HCT116 (cell line): ENCODE results near the gene PLAAT2. TPM values are rescaled to one million over a fixed set of nuclear protein-coding genes. Genes with fewer than 3 reads are reported as not detected.

ENCODE experiments used
- ATAC-seq: fragments of 200-7000 bp; cut with Tn5 transposase; 2 replicates; pipeline ENCODE4 v1.9.1; 2020; ENCODE audit warnings: mild to moderate bottlenecking, moderate library complexity
- BruUV-seq: library from RNA; stranded (reverse); fragments of 400-500 nt; replicated peaks from 2 replicates; lab custom pipeline; 2021; lab: Mats Ljungman, UMichigan
- CTCF ChIA-PET: fragments of 300-600 bp; sonication (Branson Sonifier 250); formaldehyde crosslinking; loops from one replicate; lab custom pipeline; 2021; ENCODE audit warnings: antibody characterized with exemption; lab: Charles Lee
- POLR2A ChIA-PET: fragments of 300-600, 350-600 bp; sonication (Branson Sonifier 250); formaldehyde crosslinking; loops from one replicate; lab custom pipeline; 2021; ENCODE audit warnings: antibody characterized with exemption; lab: Charles Lee
- RAD21 ChIA-PET, 2 experiments: fragments of 300-600 bp; sonication (Branson Sonifier 250); formaldehyde crosslinking; loops; one replicate each; lab custom pipeline; 2023; ENCODE audit warnings: low total read pairs in 2 of 2; ENCODE audit not compliant: uncharacterized antibody in 2 of 2, unreplicated experiment in 2 of 2, low non-redundant PET in 1 of 2; lab: Charles Lee
- DNase-seq: peaks from one replicate; pipeline ENCODE4 v3.0.0-alpha.2; 2010; ENCODE audit warnings: low read depth, low spot score
- H2AFZ ChIP-seq: fragments of 200-600 bp; shearing (Covaris generic), sonication (generic); 2 replicates; pipeline ENCODE4 v1.6.1; 2017; ENCODE audit warnings: low read depth, mixed run types, mixed read lengths, antibody characterized with exemption, low read length; ENCODE audit not compliant: poor library complexity, severe bottlenecking
- H3K27ac ChIP-seq: 2 replicates; pipeline ENCODE4 v1.5.1; 2012; ENCODE audit warnings: low read depth, low read length
- H3K27me3 ChIP-seq: fragments of 200-600 bp; sonication (generic); 2 replicates; pipeline ENCODE4 v1.6.1; 2016; ENCODE audit warnings: mixed run types, low read length, mixed read lengths; ENCODE audit not compliant: insufficient read depth
- H3K36me3 ChIP-seq, 2 experiments: fragments of 200-500 bp in 1 of 2; fragments of 200-600 bp in 1 of 2; sonication (Bioruptor generic) in 1 of 2; sonication (generic) in 1 of 2; 2 replicates each; pipeline versions ENCODE4 v1.5.1 to v1.6.1; 2014 to 2016; ENCODE audit warnings: low read length in 2 of 2, inconsistent platforms in 1 of 2, mixed read lengths in 1 of 2, mixed run types in 1 of 2; ENCODE audit not compliant: insufficient read depth in 2 of 2, control insufficient read depth in 1 of 2
- H3K4me1 ChIP-seq, 2 experiments: fragments of 200-600 bp in 1 of 2; sonication (generic) in 1 of 2; 2 replicates each; pipeline versions ENCODE4 v1.5.1 to v1.6.1; 2012 to 2017; ENCODE audit warnings: low read length in 2 of 2, inconsistent platforms in 1 of 2, mild to moderate bottlenecking in 1 of 2, mixed read lengths in 1 of 2, mixed run types in 1 of 2, moderate library complexity in 1 of 2; ENCODE audit not compliant: insufficient read depth in 2 of 2, control insufficient read depth in 1 of 2
- H3K4me2 ChIP-seq: fragments of 200-600 bp; sonication (generic); 2 replicates; pipeline ENCODE4 v1.6.1; 2017; ENCODE audit warnings: mixed run types, low read length, mixed read lengths
- H3K4me3 ChIP-seq, 2 experiments: fragments of 200-600 bp in 1 of 2; sonication (generic) in 1 of 2; replicated peaks in 1 of 2; 2 replicates each; pipeline ENCODE4 v1.5.1; 2011 to 2016; ENCODE audit warnings: low read length in 2 of 2, control low read depth in 1 of 2, low read depth in 1 of 2, mild to moderate bottlenecking in 1 of 2, mixed read lengths in 1 of 2, mixed run types in 1 of 2
- H3K79me2 ChIP-seq: fragments of 200-600 bp; sonication (generic); 2 replicates; pipeline ENCODE4 v1.6.1; 2017; ENCODE audit warnings: mild to moderate bottlenecking, mixed run types, low read length, moderate library complexity, mixed read lengths; ENCODE audit not compliant: insufficient read depth
- H3K9ac ChIP-seq: fragments of 200-600 bp; sonication (generic); 2 replicates; pipeline ENCODE4 v1.6.1; 2016; ENCODE audit warnings: low read length, mixed read lengths
- H3K9me2 ChIP-seq: fragments of 200-600 bp; sonication (generic), shearing (Covaris generic); 2 replicates; pipeline ENCODE4 v1.6.1; 2017; ENCODE audit warnings: mixed run types, mild to moderate bottlenecking, moderate library complexity; ENCODE audit not compliant: insufficient read depth
- H3K9me3 ChIP-seq, 2 experiments: fragments of 200-500 bp in 1 of 2; fragments of 200-600 bp in 1 of 2; sonication (Bioruptor generic) in 1 of 2; sonication (generic) in 1 of 2; 2 replicates each; pipeline ENCODE4 v1.6.1; 2014 to 2017; ENCODE audit warnings: low read length in 2 of 2, mixed read lengths in 2 of 2, inconsistent platforms in 1 of 2, low read depth in 1 of 2, mild to moderate bottlenecking in 1 of 2, mixed run types in 1 of 2, moderate library complexity in 1 of 2; ENCODE audit not compliant: control insufficient read depth in 1 of 2, insufficient read depth in 1 of 2
- H4K20me1 ChIP-seq: fragments of 200-600 bp; sonication (generic), shearing (Covaris generic); 2 replicates; pipeline ENCODE4 v1.6.1; 2017; ENCODE audit warnings: mixed run types, mild to moderate bottlenecking, moderate library complexity; ENCODE audit not compliant: insufficient read depth
- CBX3 ChIP-seq: IDR thresholded peaks from 2 replicates; pipeline ENCODE4 v1.6.1; 2012; ENCODE audit warnings: low read depth
- CEBPB ChIP-seq: IDR thresholded peaks from 2 replicates; pipeline ENCODE4 v1.6.1; 2012; ENCODE audit warnings: low read depth
- EGR1 ChIP-seq: IDR thresholded peaks from 2 replicates; pipeline ENCODE4 v1.6.1; 2012; ENCODE audit warnings: low read depth
- ELF1 ChIP-seq: IDR thresholded peaks from 2 replicates; pipeline ENCODE4 v1.6.1; 2012; ENCODE audit warnings: low read depth, borderline replicate concordance
- EZH2 ChIP-seq: fragments of 200-600 bp; sonication (generic); IDR thresholded peaks from 2 replicates; pipeline ENCODE4 v1.6.1; 2017; ENCODE audit warnings: antibody characterized with exemption, mixed run types
- FOSL1 ChIP-seq: IDR thresholded peaks from 2 replicates; pipeline ENCODE4 v1.6.1; 2012; ENCODE audit warnings: low read depth
- JUND ChIP-seq: IDR thresholded peaks from 2 replicates; pipeline ENCODE4 v1.6.1; 2012
- POLR2A ChIP-seq: IDR thresholded peaks from 2 replicates; pipeline ENCODE4 v1.7.0; 2011; ENCODE audit warnings: borderline replicate concordance; ENCODE audit not compliant: insufficient read depth, insufficient read length; ENCODE audit errors: extremely low read depth
- POLR2AphosphoS5 ChIP-seq: IDR thresholded peaks from 2 replicates; pipeline ENCODE4 v1.6.1; 2011; ENCODE audit warnings: mild to moderate bottlenecking, low read depth, low read length, moderate library complexity
- RAD21 ChIP-seq: IDR thresholded peaks from 2 replicates; pipeline ENCODE4 v1.6.1; 2012; ENCODE audit warnings: low read depth, mild to moderate bottlenecking
- REST ChIP-seq: IDR thresholded peaks from 2 replicates; pipeline ENCODE4 v1.6.1; 2012; ENCODE audit warnings: low read depth
- SRF ChIP-seq: IDR thresholded peaks from 2 replicates; pipeline ENCODE4 v1.6.1; 2012; ENCODE audit warnings: low read depth
- TCF7L2 ChIP-seq: IDR thresholded peaks from 2 replicates; pipeline ENCODE4 v1.7.0; 2011; ENCODE audit warnings: borderline replicate concordance, inconsistent platforms; ENCODE audit not compliant: insufficient read depth, insufficient read length; ENCODE audit errors: extremely low read depth
- YY1 ChIP-seq: IDR thresholded peaks from 2 replicates; pipeline ENCODE4 v1.6.1; 2011; ENCODE audit warnings: low read length, low read depth, moderate library complexity, mild to moderate bottlenecking; ENCODE audit not compliant: insufficient replicate concordance; ENCODE audit errors: extremely low read depth
- ZBTB33 ChIP-seq: IDR thresholded peaks from 2 replicates; pipeline ENCODE4 v1.6.1; 2011; ENCODE audit warnings: mild to moderate bottlenecking, low read length, moderate library complexity; ENCODE audit not compliant: insufficient replicate concordance; ENCODE audit errors: extremely low read depth
- ZFX ChIP-seq: fragments of 450-650 bp; IDR thresholded peaks from 2 replicates; pipeline ENCODE4 v1.6.1; 2017
- intact Hi-C: fragments of 100-400 bp; cut with micrococcal nuclease; formaldehyde crosslinking; loops from 2 replicates; pipeline ENCODE4 v1.10.0; 2022
- total RNA-seq: library from RNA; stranded (reverse); gene quantifications from one replicate; pipeline ENCODE4 v1.2.1, GENCODE V29; 2021; ENCODE audit not compliant: unreplicated experiment
- TF ChIP-seq, protein P1 (sequence below): IDR thresholded peaks from 2 replicates; pipeline ENCODE4 v1.6.1; 2012
- TF ChIP-seq, protein P2 (sequence below), 3 experiments: fragments of 200-600 bp in 1 of 3; sonication (generic) in 1 of 3; IDR thresholded peaks in 2 of 3; conservative IDR thresholded peaks in 1 of 3; 2 replicates each; pipeline ENCODE4 v1.5.1; 2012 to 2017; ENCODE audit warnings: low read depth in 2 of 3, low read length in 2 of 3, antibody characterized with exemption in 1 of 3, borderline replicate concordance in 1 of 3, control low read depth in 1 of 3, mild to moderate bottlenecking in 1 of 3, mixed read lengths in 1 of 3, mixed run types in 1 of 3, moderate library complexity in 1 of 3; ENCODE audit not compliant: insufficient read depth in 1 of 3
- TF ChIP-seq, protein P3 (sequence below): IDR thresholded peaks from 2 replicates; pipeline ENCODE4 v1.6.1; 2012

PLAAT2 gene
- total RNA-seq, 1 experiment from 2014 or later, result not detected

GRCh38 chr11:63520606-63521170, 42.5 kb downstream of the PLAAT2 start:
- ChIA-PET RAD21 (no interaction called here), CTCF (no interaction called here), POLR2A (no interaction called here)
- Histone ChIP-seq H3K27me3 (no peaks in the 10 kb centered on the region), H3K9me2 (no peaks in the 10 kb centered on the region), H4K20me1 (no peaks in the 10 kb centered on the region), H3K9me3 (no peaks in the 10 kb centered on the region), H3K27ac (no peak overlapping the region), H3K4me2 (no peak overlapping the region), H3K9ac (no peak overlapping the region), H3K4me3 (no peak overlapping the region), H3K36me3 (no peaks in the 10 kb centered on the region), H2AFZ (no peak overlapping the region), H3K79me2 (no peaks in the 10 kb centered on the region), H3K4me1 (no peaks in the 10 kb centered on the region)
- intact Hi-C loops, result no loop called here
- DNase-seq (no peak), ATAC-seq (no peak)
- no TSS peak for BruUV-seq
- TF ChIP-seq POLR2A, result no peak
- no peak for TF ChIP-seq EZH2
- TF ChIP-seq JUND, result no peak
- TF ChIP-seq ELF1, result no peak
- no peak for TF ChIP-seq CEBPB
- TF ChIP-seq EGR1, result no peak
- TF ChIP-seq SRF, result no peak
- TF ChIP-seq, protein P1, sequence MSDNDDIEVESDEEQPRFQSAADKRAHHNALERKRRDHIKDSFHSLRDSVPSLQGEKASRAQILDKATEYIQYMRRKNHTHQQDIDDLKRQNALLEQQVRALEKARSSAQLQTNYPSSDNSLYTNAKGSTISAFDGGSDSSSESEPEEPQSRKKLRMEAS, result no peak
- no peak for TF ChIP-seq YY1
- no peak for TF ChIP-seq RAD21
- no peak for TF ChIP-seq POLR2AphosphoS5
- TF ChIP-seq CBX3, result no peak
- TF ChIP-seq TCF7L2, result no peak
- TF ChIP-seq FOSL1, result no peak
- TF ChIP-seq, protein P2, sequence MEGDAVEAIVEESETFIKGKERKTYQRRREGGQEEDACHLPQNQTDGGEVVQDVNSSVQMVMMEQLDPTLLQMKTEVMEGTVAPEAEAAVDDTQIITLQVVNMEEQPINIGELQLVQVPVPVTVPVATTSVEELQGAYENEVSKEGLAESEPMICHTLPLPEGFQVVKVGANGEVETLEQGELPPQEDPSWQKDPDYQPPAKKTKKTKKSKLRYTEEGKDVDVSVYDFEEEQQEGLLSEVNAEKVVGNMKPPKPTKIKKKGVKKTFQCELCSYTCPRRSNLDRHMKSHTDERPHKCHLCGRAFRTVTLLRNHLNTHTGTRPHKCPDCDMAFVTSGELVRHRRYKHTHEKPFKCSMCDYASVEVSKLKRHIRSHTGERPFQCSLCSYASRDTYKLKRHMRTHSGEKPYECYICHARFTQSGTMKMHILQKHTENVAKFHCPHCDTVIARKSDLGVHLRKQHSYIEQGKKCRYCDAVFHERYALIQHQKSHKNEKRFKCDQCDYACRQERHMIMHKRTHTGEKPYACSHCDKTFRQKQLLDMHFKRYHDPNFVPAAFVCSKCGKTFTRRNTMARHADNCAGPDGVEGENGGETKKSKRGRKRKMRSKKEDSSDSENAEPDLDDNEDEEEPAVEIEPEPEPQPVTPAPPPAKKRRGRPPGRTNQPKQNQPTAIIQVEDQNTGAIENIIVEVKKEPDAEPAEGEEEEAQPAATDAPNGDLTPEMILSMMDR (IDR thresholded peaks at IDR 0.05 in 2 of 3, conservative IDR thresholded peaks at IDR 0.05 in 1 of 3; ENCODE audit: borderline replicate concordance in 1 of 3, insufficient read depth in 1 of 3, low read depth in 2 of 3, low read length in 2 of 3), result no peak
- no peak for TF ChIP-seq REST
- TF ChIP-seq, protein P3, sequence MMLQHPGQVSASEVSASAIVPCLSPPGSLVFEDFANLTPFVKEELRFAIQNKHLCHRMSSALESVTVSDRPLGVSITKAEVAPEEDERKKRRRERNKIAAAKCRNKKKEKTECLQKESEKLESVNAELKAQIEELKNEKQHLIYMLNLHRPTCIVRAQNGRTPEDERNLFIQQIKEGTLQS, result no peak
- no peak for TF ChIP-seq ZFX
- TF ChIP-seq ZBTB33, result no peak
